Tibial nerve (tissue), 4 donors: ENCODE measurements around the gene NEU4. TPM values are rescaled to one million over a fixed set of nuclear protein-coding genes. Genes with fewer than 3 reads are reported as not detected.

ENCODE experiments used
- DNase-seq, 2 donors: peaks; one replicate each; pipeline ENCODE4 v3.0.0-alpha.2; 2019; ENCODE audit warnings: low spot score in 2 of 2
- H3K27ac ChIP-seq, 4 donors: fragments of 200-600 bp; sonication (generic) in 3 of 4; one replicate each; pipeline ENCODE4 v1.5.1; 2017 to 2019; ENCODE audit warnings: mild to moderate bottlenecking in 1 of 4
- H3K27me3 ChIP-seq, 2 donors: fragments of 200-600 bp; sonication (generic) in 1 of 2; one replicate each; pipeline versions ENCODE4 v1.5.1 to v1.6.0; 2017 to 2019
- H3K36me3 ChIP-seq, 3 donors: fragments of 200-600 bp; sonication (generic); one replicate each; pipeline ENCODE4 v1.5.1; 2018 to 2019
- H3K4me1 ChIP-seq, 4 donors: fragments of 200-600 bp; sonication (generic) in 3 of 4; one replicate each; pipeline ENCODE4 v1.5.1; 2017 to 2019
- H3K4me3 ChIP-seq, 4 donors: fragments of 200-600 bp; sonication (generic) in 3 of 4; one replicate each; pipeline ENCODE4 v1.5.1; 2017 to 2019; ENCODE audit warnings: mild to moderate bottlenecking in 1 of 4, moderate library complexity in 1 of 4
- H3K9me3 ChIP-seq, 4 donors: fragments of 200-600 bp; sonication (generic) in 3 of 4; one replicate each; pipeline ENCODE4 v1.5.1; 2017 to 2019
- CTCF ChIP-seq, 5 experiments: fragments of 200-600 bp in 3 of 5; fragments of 450-650 bp in 2 of 5; sonication (generic) in 3 of 5; IDR thresholded peaks; one replicate each; pipeline ENCODE4 v1.5.1; 2016 to 2019; ENCODE audit warnings: antibody characterized with exemption in 5 of 5, mild to moderate bottlenecking in 3 of 5, moderate library complexity in 2 of 5
- EP300 ChIP-seq, 2 donors: sonication (generic); formaldehyde crosslinking; IDR thresholded peaks; one replicate each; pipeline ENCODE4 v1.6.1; 2017; ENCODE audit warnings: antibody characterized with exemption in 2 of 2, mild to moderate bottlenecking in 1 of 2
- POLR2A ChIP-seq, 2 donors: fragments of 450-650 bp; IDR thresholded peaks; one replicate each; pipeline ENCODE4 v1.6.1; 2017; ENCODE audit warnings: antibody characterized with exemption in 2 of 2, mild to moderate bottlenecking in 2 of 2, moderate library complexity in 2 of 2
- WGBS, 2 donors: methylation state at CpG; one replicate each; pipeline ENCODE4 v1.1.5; 2018; 5-methylcytosine and 5-hydroxymethylcytosine counted together
- total RNA-seq, 4 donors: library from RNA; depleted of rRNA; stranded (reverse); fragments of >200 nt; gene quantifications; one replicate each; pipeline ENCODE4 v1.1.0, GENCODE V29; 2016

NEU4 gene
- total RNA-seq, 4 donors from 2014 or later = 1.1 to 1.6 TPM; not detected in 2

GRCh38 chr2:241851325-241852115 lies 42.5 kb downstream of the NEU4 start:
- TF ChIP-seq CTCF (IDR thresholded peaks at IDR 0.05) = no peak
- no peak for TF ChIP-seq EP300 (IDR thresholded peaks at IDR 0.05)
- no peak for TF ChIP-seq POLR2A (IDR thresholded peaks at IDR 0.05)
- WGBS, 2 donors = 85 to 91% methylated on average over 14 to 21 of the region's 26 CpGs
- DNase-seq = peak in 1 of 2 donors; percentile 3
- Histone ChIP-seq H3K27me3 (no peaks in the 10 kb centered on the region), H3K36me3 (no peaks in the 10 kb centered on the region), H3K4me3 (no peak overlapping the region), H3K27ac (no peak overlapping the region), H3K4me1 (peaks cover 0 to 5% (median 0%) of the 10 kb centered on the region in 4 donors), H3K9me3 (no peaks in the 10 kb centered on the region)

GRCh38 chr2:241852116-241852980 lies 43.4 kb downstream of the NEU4 start:
- Histone ChIP-seq H3K9me3 (no peaks in the 10 kb centered on the region), H3K27me3 (no peaks in the 10 kb centered on the region), H3K27ac (no peak overlapping the region), H3K4me1 (peaks cover 0 to 5% (median 0%) of the 10 kb centered on the region in 4 donors), H3K4me3 (no peak overlapping the region), H3K36me3 (no peaks in the 10 kb centered on the region)
- peak in 1 of 2 donors; percentile 12 for DNase-seq
- TF ChIP-seq POLR2A (IDR thresholded peaks at IDR 0.05) = no peak
- no peak for TF ChIP-seq EP300 (IDR thresholded peaks at IDR 0.05)
- no peak for TF ChIP-seq CTCF (IDR thresholded peaks at IDR 0.05)
- WGBS, 2 donors = 86 to 90% methylated on average over 22 to 39 of the region's 39 CpGs

GRCh38 chr2:241852981-241853631 lies 44.1 kb downstream of the NEU4 start:
- Histone ChIP-seq H3K27ac (no peak overlapping the region), H3K27me3 (no peaks in the 10 kb centered on the region), H3K4me1 (peaks cover 0 to 5% (median 0%) of the 10 kb centered on the region in 4 donors), H3K36me3 (no peaks in the 10 kb centered on the region), H3K4me3 (no peak overlapping the region), H3K9me3 (no peaks in the 10 kb centered on the region)
- WGBS, 2 donors = 84 to 85% methylated on average over 5 to 6 of the region's 10 CpGs
- TF ChIP-seq CTCF (IDR thresholded peaks at IDR 0.05) = no peak
- no peak for TF ChIP-seq EP300 (IDR thresholded peaks at IDR 0.05)
- no peak for TF ChIP-seq POLR2A (IDR thresholded peaks at IDR 0.05)
- DNase-seq = peak in 1 of 2 donors; percentile 9

GRCh38 chr2:241853651-241854341 lies 44.8 kb downstream of the NEU4 start:
- WGBS, 2 donors = 69 to 82% methylated on average over 17 to 21 of the region's 27 CpGs
- no peak for DNase-seq

More at GRCh38 chr2:241853651-241854341, 44.8 kb downstream of the NEU4 start:
- Histone ChIP-seq H3K9me3 (no peaks in the 10 kb centered on the region), H3K36me3 (no peaks in the 10 kb centered on the region), H3K27ac (no peak overlapping the region), H3K4me3 (no peak overlapping the region), H3K27me3 (no peaks in the 10 kb centered on the region), H3K4me1 (peaks cover 0 to 9% (median under 1%) of the 10 kb centered on the region in 4 donors)
- TF ChIP-seq EP300 (IDR thresholded peaks at IDR 0.05) (no peak), POLR2A (IDR thresholded peaks at IDR 0.05) (no peak), CTCF (IDR thresholded peaks at IDR 0.05) (no peak)
